Cardiac septum (tissue), 1 donor: ENCODE measurements around the gene CCNI. TPM values are rescaled to one million over a fixed set of nuclear protein-coding genes. Genes with fewer than 3 reads are reported as not detected.

Experiments used
- DNase-seq: peaks from one replicate; pipeline ENCODE4 v3.0.0-alpha.2; 2020; ENCODE audit warnings: low spot score
- intact Hi-C: fragments of 100-400 bp; cut with DNase I; formaldehyde crosslinking; loops from one replicate; pipeline ENCODE4 v1.14.0; 2022
- total RNA-seq: library from RNA; stranded (reverse); fragmentation: NEBNext Ultra II Directional; extraction: Animal tissue kit (Norgen Biotek cat#: 25700); gene quantifications from one replicate; pipeline ENCODE4 v1.2.1, GENCODE V29; 2021
- donor health status: DM: no; HTN: no; CAD: no.

The CCNI gene
- total RNA-seq, 1 donor from 2014 or later, result 338 TPM

DNA sequence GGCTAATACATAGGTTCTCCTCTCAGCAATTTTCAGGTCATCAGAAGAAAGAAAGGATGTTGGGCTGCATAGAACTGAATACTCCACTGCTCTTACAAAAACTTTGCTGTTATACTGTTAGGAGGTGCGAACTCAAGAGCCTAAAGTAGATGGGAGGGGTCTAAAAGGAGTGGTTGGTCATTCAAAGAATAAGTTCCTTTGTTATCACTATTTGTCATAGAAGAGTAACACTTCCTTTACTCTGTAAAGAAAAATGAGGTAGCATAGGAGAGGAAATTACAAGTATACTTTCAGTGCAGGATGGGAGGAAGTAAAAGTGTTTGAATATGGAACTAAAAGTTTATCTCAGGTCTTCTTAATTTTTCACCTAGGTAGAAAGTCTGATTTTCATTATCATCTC is 61.5 kb downstream of the CCNI start:
- no peak for DNase-seq
- intact Hi-C loops, result no loop called here

DNA sequence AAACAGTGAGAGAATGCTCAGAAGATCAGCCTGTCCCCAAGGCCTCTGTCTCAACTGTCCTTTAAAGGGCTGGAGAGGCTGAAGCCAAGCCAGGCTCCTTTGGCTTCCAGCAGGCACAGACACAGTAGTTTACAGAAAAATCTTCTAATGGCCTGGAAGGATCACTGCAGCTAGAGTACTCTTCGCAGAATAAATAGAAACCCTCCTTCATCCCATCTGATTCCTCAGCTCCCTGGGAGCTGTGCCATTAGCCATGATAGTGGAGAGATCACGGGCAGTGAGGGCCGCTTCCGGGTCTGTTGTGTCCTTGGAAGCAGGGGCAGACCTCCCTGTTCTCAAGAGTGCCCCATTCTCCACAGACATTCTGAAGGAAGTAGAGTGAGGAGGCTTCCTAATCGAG is 63.1 kb downstream of the CCNI start:
- intact Hi-C loops, result no loop called here
- DNase-seq, result no peak

DNA sequence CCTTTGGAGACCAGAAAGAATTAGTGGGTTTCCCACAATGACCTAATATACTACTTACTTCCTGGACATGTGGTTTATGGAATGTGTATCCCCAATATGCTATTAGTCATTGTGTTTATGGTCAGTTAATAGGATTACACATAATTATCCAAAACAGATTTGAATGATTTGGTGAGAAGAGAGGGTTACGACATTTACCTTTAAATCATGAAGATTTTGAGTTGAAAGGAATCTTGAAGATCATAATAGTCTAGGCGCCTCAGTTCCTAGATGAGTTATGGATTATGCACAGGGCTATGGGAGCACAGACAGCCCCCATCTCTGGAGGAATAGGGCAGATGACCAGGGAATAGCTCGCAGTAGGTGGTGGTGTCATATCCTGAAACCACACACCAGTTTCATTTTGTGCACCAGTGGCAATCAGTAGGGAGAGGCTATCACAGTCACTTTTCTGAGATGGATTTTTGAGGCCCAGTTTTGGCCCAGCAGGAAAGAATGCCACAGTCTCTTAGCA is 64.9 kb downstream of the CCNI start:
- DNase-seq, result no peak
- intact Hi-C loops, result no loop called here

DNA sequence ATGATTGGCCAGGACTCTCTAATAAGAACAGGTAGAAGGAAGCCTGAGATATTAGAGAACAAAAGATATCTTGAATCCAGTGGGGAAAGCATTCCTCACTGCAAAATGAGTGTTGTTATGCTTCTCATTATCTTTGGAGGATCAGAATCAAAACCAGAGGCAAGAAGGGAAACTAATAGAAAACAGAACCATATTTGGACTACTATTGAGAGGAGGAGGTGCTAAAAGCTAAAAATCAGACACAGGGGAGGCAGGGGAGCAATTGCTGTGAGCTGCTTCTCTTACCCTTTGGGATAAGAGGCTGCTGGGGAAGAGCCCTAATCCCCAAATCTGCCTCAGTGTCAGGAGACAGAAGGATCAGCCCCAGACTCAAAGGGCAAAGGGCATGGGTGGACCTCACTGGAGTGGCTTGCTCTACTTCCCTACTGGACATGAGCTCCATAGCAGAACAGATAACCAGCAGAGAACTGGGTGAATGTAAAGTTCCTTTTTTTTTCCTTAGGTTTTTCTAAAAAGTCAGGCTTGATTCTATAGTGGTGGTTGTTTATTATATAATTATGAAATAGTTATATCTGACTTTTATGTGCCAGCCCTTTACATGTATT is 66.2 kb downstream of the CCNI start:
- no peak for DNase-seq
- intact Hi-C loops, result no loop called here

DNA sequence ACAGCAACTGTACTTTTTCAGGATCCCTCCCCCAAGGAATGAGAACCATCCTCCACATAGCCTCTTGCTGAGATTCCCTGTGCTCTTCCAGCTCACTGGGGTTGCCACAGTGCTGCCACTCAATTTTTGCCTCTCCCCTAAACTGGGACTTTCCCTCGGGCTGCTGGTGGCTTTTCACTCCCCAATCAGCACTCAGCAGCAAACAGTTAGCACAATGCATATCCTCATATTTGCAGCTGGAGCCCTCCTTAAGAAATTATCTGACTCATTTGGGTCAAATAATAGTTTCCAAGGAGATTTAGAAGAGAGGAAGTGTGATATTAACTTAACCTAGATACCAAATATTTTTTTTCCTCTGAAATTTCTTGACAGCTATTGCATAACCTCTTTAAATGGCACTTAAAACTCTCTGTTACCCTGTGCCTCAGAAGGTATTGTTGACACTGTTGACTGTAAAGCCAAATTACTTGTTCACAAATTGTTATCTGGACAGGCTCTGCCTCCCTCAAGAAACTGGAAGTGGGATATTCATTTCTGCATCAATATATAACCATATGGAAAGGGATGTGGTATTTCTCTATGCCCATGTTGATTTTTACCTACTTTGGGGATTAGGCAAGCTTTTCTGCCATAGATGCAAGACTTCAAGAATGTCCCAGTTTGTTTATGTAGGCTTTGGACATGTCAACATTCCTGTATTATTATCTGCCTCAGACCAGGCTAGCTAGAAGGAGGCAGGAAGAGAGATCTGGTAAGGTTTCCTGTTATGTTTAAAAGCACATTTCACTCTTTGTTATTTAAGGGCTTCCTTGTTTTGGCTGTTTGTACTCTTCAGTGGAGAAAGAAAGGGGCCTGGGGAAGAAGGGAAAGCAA is 68.2 kb downstream of the CCNI start:
- intact Hi-C loops, result no loop called here
- DNase-seq, result no peak

DNA sequence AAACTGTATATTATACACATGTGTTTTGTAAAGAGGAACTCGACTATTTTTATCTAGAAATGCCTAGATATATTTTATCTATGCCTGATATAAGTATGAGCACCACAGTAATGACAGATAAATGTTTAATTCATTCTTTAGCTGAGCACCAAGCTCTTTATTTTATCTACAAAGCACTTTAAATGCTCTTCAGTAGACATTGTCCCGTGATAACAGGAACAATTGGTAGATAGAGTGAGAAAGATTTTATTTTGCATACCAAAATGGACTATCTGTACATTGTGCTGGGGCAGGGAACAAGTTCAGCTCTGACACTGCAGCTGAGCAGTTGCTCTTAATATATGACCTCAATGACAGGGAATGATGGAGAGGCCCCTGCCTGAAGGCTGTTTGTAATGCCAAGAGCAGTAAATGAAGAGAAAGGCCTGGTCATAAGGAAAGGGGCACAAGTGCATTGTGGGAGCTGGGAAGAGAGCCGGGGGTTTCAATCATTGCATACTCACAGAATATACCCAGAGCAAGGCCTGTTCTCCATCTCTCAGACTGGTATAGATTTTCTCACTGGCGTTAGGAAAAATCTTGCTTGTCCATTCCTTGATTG is 68.9 kb downstream of the CCNI start:
- intact Hi-C loops, result no loop called here
- DNase-seq, result no peak

DNA sequence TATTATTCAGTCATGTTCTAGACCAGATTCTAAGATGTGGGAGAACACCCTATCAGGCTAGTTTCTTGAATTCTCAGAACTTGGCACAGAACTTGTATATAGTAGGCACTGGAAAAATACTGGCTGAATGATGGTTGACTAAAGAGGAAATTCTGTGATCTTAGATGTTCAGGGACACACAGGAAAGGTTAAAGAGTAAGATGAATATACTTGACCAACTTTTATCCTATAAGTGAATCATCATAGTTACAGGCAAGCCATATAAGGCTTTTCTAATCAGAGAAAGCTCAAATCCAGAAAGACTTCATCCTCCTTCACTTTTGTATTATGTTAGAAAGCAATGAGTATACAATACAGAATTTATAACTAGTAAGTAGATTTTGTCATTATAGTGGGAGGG is 72.4 kb downstream of the CCNI start:
- no peak for DNase-seq
- intact Hi-C loops, result no loop called here

DNA sequence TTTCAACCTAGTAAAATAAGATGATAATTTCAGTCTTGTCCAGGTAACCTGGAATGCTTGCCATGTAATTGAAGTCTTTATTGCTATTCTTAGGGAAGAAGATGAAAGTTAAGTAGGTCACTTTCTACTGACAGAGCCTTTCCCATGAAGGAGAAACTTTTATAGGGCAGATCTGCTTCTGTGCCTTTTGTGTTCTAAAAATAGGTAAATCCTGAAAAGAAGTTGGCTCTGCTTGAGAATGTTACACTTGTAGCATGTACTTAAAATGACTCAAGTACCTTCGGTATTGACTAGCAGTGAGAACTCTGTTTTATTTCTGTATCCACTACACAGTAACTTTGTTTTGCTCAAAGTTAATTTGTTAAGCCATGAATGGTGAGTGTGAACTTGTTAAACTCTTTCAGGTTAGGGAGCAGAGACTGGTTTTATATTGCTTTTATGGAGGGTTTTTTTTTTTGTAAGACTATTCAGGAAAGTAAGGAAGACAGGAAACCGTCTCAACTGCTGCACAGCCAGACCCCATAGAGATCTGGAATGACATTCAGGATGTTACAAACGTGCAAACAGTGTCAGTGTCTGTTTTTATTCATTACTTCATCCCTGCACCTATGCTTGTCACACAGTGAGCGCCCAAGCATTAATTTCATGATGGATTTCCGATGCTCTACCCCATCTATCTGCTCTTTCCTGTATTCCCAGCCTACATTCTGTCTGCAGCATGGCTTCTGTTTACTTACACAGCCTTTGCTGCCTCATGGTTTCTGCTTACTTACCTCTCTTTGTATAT is 73.3 kb downstream of the CCNI start:
- intact Hi-C loops, result no loop called here
- no peak for DNase-seq

DNA sequence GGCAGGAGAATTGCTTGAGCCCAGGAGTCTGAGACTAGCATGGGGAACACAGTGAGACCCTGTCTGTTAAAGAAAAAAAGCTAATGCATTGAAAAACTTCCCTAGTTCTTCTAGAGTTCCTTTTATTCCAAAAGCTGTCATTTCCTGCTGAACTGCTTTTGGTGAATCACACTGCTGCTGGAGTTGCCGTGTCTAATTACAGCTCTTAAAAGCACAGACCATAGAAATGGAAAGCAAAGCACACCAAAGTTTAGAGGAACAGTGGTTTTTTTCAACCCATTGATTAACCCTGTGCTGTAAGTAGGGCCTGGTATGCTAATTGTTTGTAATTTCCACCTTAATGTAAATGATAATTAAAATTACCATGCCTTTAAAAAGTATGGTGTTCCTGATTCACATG is 73.9 kb downstream of the CCNI start:
- intact Hi-C loops, result no loop called here

DNA sequence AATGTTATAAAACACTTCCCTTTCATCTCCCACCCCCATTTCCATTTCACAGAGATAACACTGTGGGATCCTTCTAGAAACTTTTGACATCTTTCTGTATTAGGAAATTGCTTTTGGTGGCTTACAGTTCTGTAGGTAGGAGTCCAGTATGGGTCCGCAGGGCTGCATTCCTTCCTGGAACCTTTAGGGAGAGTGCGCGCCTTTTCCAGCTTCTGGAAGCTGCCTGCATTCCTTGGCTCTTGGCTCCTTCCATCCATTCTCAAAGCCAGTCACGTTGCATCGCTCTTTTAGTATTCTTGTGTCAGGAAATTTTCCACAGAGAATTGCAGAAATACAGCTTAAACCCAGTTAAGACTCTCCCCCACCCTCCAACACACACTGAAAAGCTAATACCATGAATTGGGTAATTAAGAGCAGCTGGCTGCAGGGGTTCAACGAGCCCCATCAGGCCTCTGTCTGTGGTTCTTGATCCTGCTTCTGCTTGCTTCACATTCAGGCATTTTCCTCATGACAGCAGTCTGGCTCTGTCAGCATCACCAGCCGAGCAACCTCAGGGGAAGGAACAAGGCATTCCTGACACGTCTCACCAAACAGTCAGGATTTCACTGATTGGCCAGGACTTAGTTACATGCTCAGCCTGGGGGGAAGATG is 77.4 kb downstream of the CCNI start:
- no peak for DNase-seq
- intact Hi-C loops, result no loop called here

More for the DNA sequence above, 73.9 kb downstream of the CCNI start:
- DNase-seq, result no peak

DNA sequence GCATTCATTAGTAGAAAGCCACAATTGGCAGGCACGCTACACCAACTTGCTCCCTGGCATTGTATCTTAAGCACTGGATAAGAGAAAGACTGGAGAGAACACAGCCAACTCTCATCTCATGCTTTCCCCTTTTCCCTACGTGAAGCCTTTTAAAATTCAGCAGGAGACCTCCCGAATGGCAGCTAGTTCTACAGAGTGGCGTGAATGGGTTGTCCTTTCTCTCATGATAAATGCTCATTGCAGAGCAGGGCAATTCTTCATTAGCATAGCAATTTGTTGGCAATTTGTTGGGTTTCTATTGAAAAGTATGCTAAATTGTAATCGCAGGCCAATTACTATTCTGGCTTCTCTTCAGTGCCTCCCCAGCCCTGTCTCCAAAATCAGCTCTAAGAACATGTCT is 78.3 kb downstream of the CCNI start:
- DNase-seq, result no peak
- intact Hi-C loops, result no loop called here

Other genes with a start within 250 kb of the CCNI start
- gene SOWAHB, start 177.8 kb downstream of the CCNI start, total RNA-seq, result 0.08 TPM
- 41.5 TPM for gene SEPTIN11, start 126.2 kb downstream of the CCNI start, total RNA-seq
- gene CCNG2, start 81.2 kb upstream of the CCNI start, total RNA-seq, result 10.5 TPM